ENCODE measurements around the gene ELAVL3. TPM values are rescaled to one million over a fixed set of nuclear protein-coding genes. Genes with fewer than 3 reads are reported as not detected.

The ELAVL3 gene
- total RNA-seq, 6 experiments from 2014 or later: not detected

DNA sequence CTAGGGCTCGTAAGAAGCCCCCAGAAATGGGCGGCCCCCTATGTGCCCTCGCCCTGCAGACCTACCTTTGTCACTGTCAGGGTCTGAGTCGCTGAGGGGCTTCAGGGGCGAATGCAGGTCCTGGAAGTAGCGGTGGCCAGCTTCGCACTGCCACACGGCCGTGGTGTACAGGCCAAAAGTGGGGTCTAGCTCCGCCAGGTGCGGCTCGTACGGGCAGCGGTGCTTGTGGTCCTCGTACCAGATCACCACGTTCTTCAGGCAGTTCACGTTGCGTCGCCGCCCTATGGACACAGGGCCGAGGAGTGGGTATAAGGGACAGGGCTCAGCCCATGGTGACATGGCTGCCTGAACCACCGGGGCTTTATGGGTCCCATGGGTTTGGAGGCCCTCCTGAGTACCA lies 15.0 kb upstream of the ELAVL3 start:
- H3K4me3 Mint-ChIP-seq: no peak overlapping the region
- peaks cover under 1% of the 10 kb centered on the region; the same call in 1 of the 2 replicates for H3K27me3 Mint-ChIP-seq (ENCODE audit: insufficient read depth)
- H3K36me3 Mint-ChIP-seq (ENCODE audit: low read depth): peaks cover 5% of the 10 kb centered on the region
- no peak for DNase-seq
- no peak overlapping the region for H3K27ac Mint-ChIP-seq
- H3K9me3 Mint-ChIP-seq: no peaks in the 10 kb centered on the region
- H3K4me1 Mint-ChIP-seq (ENCODE audit: low read depth): peaks cover 8% of the 10 kb centered on the region
- TF ChIP-seq, protein P1, sequence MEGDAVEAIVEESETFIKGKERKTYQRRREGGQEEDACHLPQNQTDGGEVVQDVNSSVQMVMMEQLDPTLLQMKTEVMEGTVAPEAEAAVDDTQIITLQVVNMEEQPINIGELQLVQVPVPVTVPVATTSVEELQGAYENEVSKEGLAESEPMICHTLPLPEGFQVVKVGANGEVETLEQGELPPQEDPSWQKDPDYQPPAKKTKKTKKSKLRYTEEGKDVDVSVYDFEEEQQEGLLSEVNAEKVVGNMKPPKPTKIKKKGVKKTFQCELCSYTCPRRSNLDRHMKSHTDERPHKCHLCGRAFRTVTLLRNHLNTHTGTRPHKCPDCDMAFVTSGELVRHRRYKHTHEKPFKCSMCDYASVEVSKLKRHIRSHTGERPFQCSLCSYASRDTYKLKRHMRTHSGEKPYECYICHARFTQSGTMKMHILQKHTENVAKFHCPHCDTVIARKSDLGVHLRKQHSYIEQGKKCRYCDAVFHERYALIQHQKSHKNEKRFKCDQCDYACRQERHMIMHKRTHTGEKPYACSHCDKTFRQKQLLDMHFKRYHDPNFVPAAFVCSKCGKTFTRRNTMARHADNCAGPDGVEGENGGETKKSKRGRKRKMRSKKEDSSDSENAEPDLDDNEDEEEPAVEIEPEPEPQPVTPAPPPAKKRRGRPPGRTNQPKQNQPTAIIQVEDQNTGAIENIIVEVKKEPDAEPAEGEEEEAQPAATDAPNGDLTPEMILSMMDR (IDR thresholded peaks at IDR 0.05): no peak

DNA sequence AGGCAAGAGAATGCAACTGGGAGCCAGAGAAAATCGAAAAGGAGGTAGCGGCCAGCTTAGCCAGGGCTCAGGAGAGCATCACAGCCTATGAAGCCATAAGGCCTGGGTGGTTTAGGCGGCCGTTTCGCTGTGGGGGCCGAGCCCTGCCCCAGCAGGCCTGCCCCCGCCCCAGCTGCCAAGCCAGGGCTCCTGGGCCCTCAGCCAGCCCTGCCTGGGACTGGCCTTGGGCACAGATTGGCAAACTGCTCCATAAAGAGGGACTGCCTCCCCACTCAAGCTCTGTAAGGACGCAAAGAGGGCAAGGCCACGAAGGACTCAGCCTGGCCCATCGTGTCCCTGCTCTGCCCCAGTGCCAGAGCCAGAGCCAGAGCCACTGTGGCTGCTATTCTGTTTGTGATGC lies 14.6 kb upstream of the ELAVL3 start:
- peaks cover 2% of the 10 kb centered on the region; the same call in 1 of the 2 replicates for H3K27me3 Mint-ChIP-seq (ENCODE audit: insufficient read depth)
- peaks cover 8% of the 10 kb centered on the region for H3K4me1 Mint-ChIP-seq (ENCODE audit: low read depth)
- H3K27ac Mint-ChIP-seq: no peak overlapping the region

DNA sequence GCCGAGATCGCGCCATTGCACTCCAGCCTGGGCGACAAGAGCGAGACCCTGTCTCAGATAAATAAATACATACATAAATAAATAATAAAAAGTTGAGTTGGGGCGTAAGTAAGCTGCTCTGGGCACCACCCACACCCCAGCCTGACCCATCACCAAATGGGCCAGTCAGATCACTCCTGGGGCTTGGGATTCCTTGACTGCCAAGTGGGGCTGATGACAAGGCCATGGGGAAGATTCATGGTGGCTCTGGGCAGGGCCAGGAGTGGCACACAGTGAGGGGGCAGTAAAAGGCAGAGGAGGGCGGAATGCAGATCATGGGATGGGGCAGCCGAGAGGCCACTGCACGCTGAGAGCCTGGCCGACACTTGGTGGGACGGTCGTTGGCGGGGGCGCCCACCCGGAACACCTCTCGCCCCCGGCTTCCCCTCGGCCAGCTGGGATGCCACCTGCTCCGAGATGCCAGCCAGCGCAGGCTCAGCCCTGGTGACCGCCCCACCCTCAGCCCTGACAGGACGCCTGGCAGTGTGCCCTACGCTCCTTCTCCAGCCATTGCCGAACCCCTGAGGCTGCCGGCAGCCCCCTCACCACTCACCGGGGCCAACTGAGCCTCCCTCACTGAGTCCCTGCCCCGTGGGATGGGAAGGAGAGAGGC lies 13.9 kb upstream of the ELAVL3 start:
- TF ChIP-seq, protein P1 (IDR thresholded peaks at IDR 0.05): no peak
- H3K4me1 Mint-ChIP-seq (ENCODE audit: low read depth): peaks cover 8% of the 10 kb centered on the region
- H3K9me3 Mint-ChIP-seq: no peaks in the 10 kb centered on the region
- H3K27ac Mint-ChIP-seq: no peak overlapping the region
- peaks cover 6% of the 10 kb centered on the region; the same call in 1 of the 2 replicates for H3K36me3 Mint-ChIP-seq (ENCODE audit: low read depth)
- no peak for DNase-seq
- no peak overlapping the region for H3K4me3 Mint-ChIP-seq
- peaks cover 2% of the 10 kb centered on the region; the same call in 1 of the 2 replicates for H3K27me3 Mint-ChIP-seq (ENCODE audit: insufficient read depth)

More for the DNA sequence above, 14.6 kb upstream of the ELAVL3 start:
- Mint-ChIP-seq H3K4me3 (no peak overlapping the region), H3K36me3 (ENCODE audit: low read depth) (peaks cover 6% of the 10 kb centered on the region; the same call in 1 of the 2 replicates), H3K9me3 (no peaks in the 10 kb centered on the region)
- DNase-seq: no peak
- TF ChIP-seq, protein P1 (IDR thresholded peaks at IDR 0.05): no peak

DNA sequence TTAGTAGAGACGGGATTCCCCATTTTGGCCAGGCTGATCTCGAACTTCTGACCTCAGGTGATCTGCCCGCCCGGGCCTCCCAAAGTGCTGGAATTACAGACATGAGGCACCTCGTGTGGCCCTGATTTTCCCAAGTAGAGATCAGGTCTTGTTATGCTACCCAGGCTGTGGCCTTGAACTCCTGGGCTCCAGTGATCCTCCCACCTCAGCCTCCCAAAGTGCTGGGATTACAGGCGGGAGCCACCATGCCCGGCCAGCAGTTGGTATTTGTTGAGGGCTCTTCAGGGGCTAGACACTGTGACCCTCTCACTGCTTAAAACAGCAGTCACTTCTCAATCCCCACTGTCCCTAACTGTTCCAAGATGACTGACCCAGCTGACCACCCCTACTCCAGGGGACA lies 8.5 kb upstream of the ELAVL3 start:
- Mint-ChIP-seq H3K36me3 (ENCODE audit: low read depth) (0 out of 2 replicates have a peak, but pooled peaks cover 6% of the 10 kb centered on the region), H3K27ac (no peak overlapping the region), H3K9me3 (no peaks in the 10 kb centered on the region), H3K4me1 (ENCODE audit: low read depth) (no peaks in the 10 kb centered on the region), H3K4me3 (no peak overlapping the region), H3K27me3 (ENCODE audit: insufficient read depth) (peaks cover 2% of the 10 kb centered on the region)
- DNase-seq: no peak
- TF ChIP-seq, protein P1 (IDR thresholded peaks at IDR 0.05): no peak

DNA sequence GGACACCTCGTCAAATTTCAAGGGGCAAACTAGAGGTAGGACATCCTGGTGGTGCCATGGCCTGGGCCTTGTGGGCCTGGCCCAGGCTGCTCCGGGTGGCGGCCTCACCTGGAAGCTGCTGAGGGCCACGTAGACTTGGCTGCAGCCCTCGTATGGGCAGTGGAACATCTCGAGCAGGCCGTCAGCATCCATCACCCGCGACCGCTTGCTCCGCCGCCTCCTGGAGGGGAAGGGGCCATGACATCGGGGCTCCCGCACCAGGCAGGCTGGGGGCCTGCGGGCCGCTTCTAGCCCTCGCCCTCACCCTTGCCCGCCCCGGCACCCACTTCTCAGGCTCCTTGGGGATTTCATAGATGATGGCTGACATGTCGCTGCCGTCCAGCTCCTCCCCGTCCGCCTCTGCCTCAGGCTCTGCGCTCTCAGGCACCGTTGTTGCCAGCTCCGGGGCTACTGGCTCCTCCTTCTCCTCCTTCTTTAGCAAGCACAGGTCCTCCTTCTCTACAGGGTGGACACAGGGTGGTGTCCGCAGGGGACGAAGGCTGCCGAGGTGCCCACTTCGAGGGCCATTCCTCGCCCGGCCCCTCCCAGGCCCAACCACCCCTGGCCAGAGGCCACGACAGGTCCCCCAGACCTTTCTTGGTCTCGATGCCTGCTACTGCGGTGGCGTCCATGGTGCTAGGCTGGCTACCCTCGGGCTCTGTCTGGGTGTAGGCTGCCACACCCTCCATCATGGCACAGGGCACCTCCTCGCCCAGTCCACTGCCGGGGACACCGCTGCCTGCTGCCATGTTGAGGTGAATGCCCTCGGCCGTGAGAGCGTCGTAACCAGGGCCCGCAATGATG lies 6.0 kb upstream of the ELAVL3 start:
- Mint-ChIP-seq H3K27ac (no peak overlapping the region), H3K4me1 (ENCODE audit: low read depth) (no peaks in the 10 kb centered on the region), H3K4me3 (no peak overlapping the region), H3K27me3 (ENCODE audit: insufficient read depth) (peaks cover 3% of the 10 kb centered on the region), H3K9me3 (no peaks in the 10 kb centered on the region), H3K36me3 (ENCODE audit: low read depth) (0 out of 2 replicates have a peak, but pooled peaks cover 6% of the 10 kb centered on the region)
- no peak for DNase-seq
- TF ChIP-seq, protein P1 (IDR thresholded peaks at IDR 0.05): no peak

Data from HFFc6 (cell line).